GM12878 (cell line): ENCODE results near the gene PGLYRP3. TPM values are rescaled to one million over a fixed set of nuclear protein-coding genes. Genes with fewer than 3 reads are reported as not detected.
A peak's percentile ranks its signal among the peaks of the same experiment; 100 is the strongest.

Experiments
- ATAC-seq: fragments of 200-7000 bp; cut with Tn5 transposase; 3 replicates; pipeline ENCODE4 v1.9.1; 2020; ENCODE audit warnings: mild to moderate bottlenecking, moderate library complexity
- BruUV-seq: library from RNA; stranded (reverse); fragments of 400-500 nt; replicated peaks from 2 replicates; lab custom pipeline; 2021; lab: Mats Ljungman, UMichigan
- CTCF ChIA-PET: fragments of 300-600 bp; sonication (Branson Sonifier 250); formaldehyde crosslinking; extraction: SDS; loops from one replicate; lab custom pipeline; 2021; ENCODE audit warnings: inconsistent platforms; lab: Yijun Ruan, JAX
- POLR2A ChIA-PET: fragments of 350-600 bp; formaldehyde crosslinking; extraction: SDS; loops from one replicate; lab custom pipeline; 2021; ENCODE audit warnings: inconsistent platforms; lab: Charles Lee
- RAD21 ChIA-PET: fragments of 300-600 bp; sonication (Branson Sonifier 250); formaldehyde crosslinking; loops from one replicate; lab custom pipeline; 2023; ENCODE audit warnings: antibody characterized with exemption; ENCODE audit not compliant: unreplicated experiment; lab: Charles Lee
- SMC1A ChIA-PET: fragments of 300-600 bp; sonication (Branson Sonifier 250); formaldehyde crosslinking; loops from one replicate; lab custom pipeline; 2023; ENCODE audit not compliant: unreplicated experiment, uncharacterized antibody; lab: Charles Lee
- DNase-seq: peaks from one replicate; pipeline ENCODE4 v3.0.0-alpha.2; 2011; ENCODE audit warnings: low read depth, low spot score
- FAIRE-seq: peaks from 3 replicates; lab custom pipeline; 2011; peaks lifted over from hg19 to GRCh38; lab: Jason Lieb, UNC
- H2AFZ ChIP-seq: 2 replicates; pipeline ENCODE4 v1.6.0; 2011; ENCODE audit warnings: low read depth, low read length, control low read depth; ENCODE audit not compliant: control insufficient read depth
- H3K27ac ChIP-seq: 2 replicates; pipeline ENCODE4 v1.5.1; 2011; ENCODE audit warnings: control low read depth; ENCODE audit not compliant: control insufficient read depth, insufficient read depth
- H3K27me3 ChIP-seq, 2 experiments: replicated peaks in 1 of 2; 2 replicates each; pipeline versions ENCODE4 v1.6.0 to v1.6.1; 2011; ENCODE audit warnings: low read length in 1 of 2; ENCODE audit not compliant: control insufficient read depth in 2 of 2, insufficient read depth in 2 of 2
- H3K36me3 ChIP-seq, 2 experiments: 2 replicates each; pipeline ENCODE4 v1.5.1; 2011; ENCODE audit warnings: low read length in 1 of 2; ENCODE audit not compliant: control insufficient read depth in 2 of 2, insufficient read depth in 2 of 2
- H3K4me1 ChIP-seq: 2 replicates; pipeline ENCODE4 v1.6.1; 2011; ENCODE audit warnings: mild to moderate bottlenecking, low read length, moderate library complexity, mixed read lengths; ENCODE audit not compliant: control insufficient read depth, insufficient read depth
- H3K4me2 ChIP-seq: 2 replicates; pipeline ENCODE4 v1.6.0; 2011; ENCODE audit warnings: control low read depth; ENCODE audit not compliant: control insufficient read depth, insufficient read depth
- H3K4me3 ChIP-seq: fragments of 200-600 bp; sonication (generic); 2 replicates; pipeline ENCODE4 v1.5.1; 2016
- H3K79me2 ChIP-seq: 2 replicates; pipeline ENCODE4 v1.6.0; 2011; ENCODE audit warnings: low read length; ENCODE audit not compliant: control insufficient read depth, insufficient read depth
- H3K9ac ChIP-seq: 2 replicates; pipeline ENCODE4 v1.8.0; 2011; ENCODE audit warnings: low read length, control low read depth, mixed read lengths; ENCODE audit not compliant: control insufficient read depth, insufficient read depth
- H3K9me3 ChIP-seq: replicated peaks from 3 replicates; pipeline ENCODE4 v1.5.1; 2011; ENCODE audit warnings: mild to moderate bottlenecking, low read length; ENCODE audit not compliant: control insufficient read depth, insufficient read depth
- H4K20me1 ChIP-seq: 2 replicates; pipeline ENCODE4 v1.6.0; 2011; ENCODE audit not compliant: control insufficient read depth, insufficient read depth
- CBX3 ChIP-seq: fragments of 200-600 bp; sonication (generic); IDR thresholded peaks from 2 replicates; pipeline ENCODE4 v1.6.1; 2016; ENCODE audit warnings: low read depth, borderline replicate concordance
- CHD2 ChIP-seq: IDR thresholded peaks from 2 replicates; pipeline ENCODE4 v1.6.1; 2011; ENCODE audit warnings: low read depth, low read length, improper control_type of control experiment, borderline replicate concordance
- ETV6 ChIP-seq, 2 experiments: fragments of 450-650 bp in 1 of 2; IDR thresholded peaks in 1 of 2; conservative IDR thresholded peaks in 1 of 2; 2 replicates each; pipeline ENCODE4 v1.6.1; 2014; ENCODE audit warnings: antibody characterized with exemption in 1 of 2, borderline replicate concordance in 1 of 2, low read depth in 1 of 2, mild to moderate bottlenecking in 1 of 2, moderate library complexity in 1 of 2
- IKZF1 ChIP-seq: fragments of 450-650 bp; conservative IDR thresholded peaks from 2 replicates; pipeline ENCODE4 v1.6.1; 2017; ENCODE audit warnings: antibody characterized with exemption, mild to moderate bottlenecking
- KLF5 ChIP-seq: fragments of 450-650 bp; IDR thresholded peaks from 2 replicates; pipeline ENCODE4 v1.6.1; 2014; ENCODE audit warnings: mild to moderate bottlenecking; ENCODE audit not compliant: partially characterized antibody
- NFYA ChIP-seq: IDR thresholded peaks from 2 replicates; pipeline ENCODE4 v1.6.1; 2011; ENCODE audit warnings: low read depth, mild to moderate bottlenecking, low read length, improper control_type of control experiment, borderline replicate concordance
- SMARCA5 ChIP-seq: fragments of 450-650 bp; IDR thresholded peaks from 2 replicates; pipeline ENCODE4 v1.6.1; 2017; ENCODE audit warnings: mild to moderate bottlenecking
- SREBF1 ChIP-seq: IDR thresholded peaks from 2 replicates; pipeline ENCODE4 v1.6.1; 2012; ENCODE audit warnings: mild to moderate bottlenecking, low read length
- TBL1XR1 ChIP-seq: IDR thresholded peaks from 2 replicates; pipeline ENCODE4 v1.6.1; 2012; ENCODE audit warnings: low read depth, low read length, improper control_type of control experiment
- ZNF687 ChIP-seq: fragments of 450-650 bp; IDR thresholded peaks from 2 replicates; pipeline ENCODE4 v1.6.1; 2017; ENCODE audit warnings: mild to moderate bottlenecking, moderate library complexity
- WGBS: methylation state at CpG from one replicate; pipeline ENCODE4 v1.1.6; 2016; ENCODE audit warnings: low lambda C conversion rate; ENCODE audit not compliant: insufficient replicate concordance, insufficient coverage; ENCODE audit errors: missing lambda C conversion rate; 5-methylcytosine and 5-hydroxymethylcytosine counted together
- in situ Hi-C: fragments of 300-500 bp; cut with MboI; formaldehyde crosslinking; loops from 9 replicates; pipeline ENCODE4 v1.14.3; 2018; ENCODE audit warnings: mixed read lengths
- intact Hi-C: fragments of 100-400 bp; cut with micrococcal nuclease; formaldehyde crosslinking; loops from one replicate; pipeline ENCODE4 v1.14.2; 2022; ENCODE audit not compliant: unreplicated experiment
- polyA plus RNA-seq, 11 experiments: library from polyadenylated mRNA; depleted of rRNA in 4 of 11; unstranded in 6 of 11; stranded (reverse) in 5 of 11; fragments of >200 nt; fragmentation: Nextera tagmentation in 4 of 11; fragmentation: Illumina TruSeq in 1 of 11; extraction: Ambion mirVana in 4 of 11; extraction: Trizol in 1 of 11; gene quantifications; 1 replicate in 1 of 11; 2 replicates in 10 of 11; pipeline versions ENCODE4 v1.2.1 to v1.2.3, GENCODE V29; 2011 to 2016; ENCODE audit warnings: inconsistent platforms in 2 of 11, missing spikeins in 2 of 11, low read depth in 1 of 11
- total RNA-seq, 4 experiments: library from RNA; depleted of rRNA in 3 of 4; stranded (reverse); fragments of >200 nt in 3 of 4; fragmentation: Illumina TruSeq in 1 of 4; extraction: Trizol in 1 of 4; gene quantifications; 2 replicates each; pipeline versions ENCODE4 v1.2.1 to v1.2.3, GENCODE V29; 2013 to 2021
- TF ChIP-seq, protein P1 (sequence below): fragments of 450-650 bp; IDR thresholded peaks from 2 replicates; pipeline ENCODE4 v1.6.1; 2016; ENCODE audit warnings: mild to moderate bottlenecking

The PGLYRP3 gene
- total and polyA plus RNA-seq, 10 of the 15 experiments (the other 5 are each of a cell fraction or from before 2014, with no cell fraction given): 0.10 to 0.49 (median 0.18) TPM; not detected in 7

DNA sequence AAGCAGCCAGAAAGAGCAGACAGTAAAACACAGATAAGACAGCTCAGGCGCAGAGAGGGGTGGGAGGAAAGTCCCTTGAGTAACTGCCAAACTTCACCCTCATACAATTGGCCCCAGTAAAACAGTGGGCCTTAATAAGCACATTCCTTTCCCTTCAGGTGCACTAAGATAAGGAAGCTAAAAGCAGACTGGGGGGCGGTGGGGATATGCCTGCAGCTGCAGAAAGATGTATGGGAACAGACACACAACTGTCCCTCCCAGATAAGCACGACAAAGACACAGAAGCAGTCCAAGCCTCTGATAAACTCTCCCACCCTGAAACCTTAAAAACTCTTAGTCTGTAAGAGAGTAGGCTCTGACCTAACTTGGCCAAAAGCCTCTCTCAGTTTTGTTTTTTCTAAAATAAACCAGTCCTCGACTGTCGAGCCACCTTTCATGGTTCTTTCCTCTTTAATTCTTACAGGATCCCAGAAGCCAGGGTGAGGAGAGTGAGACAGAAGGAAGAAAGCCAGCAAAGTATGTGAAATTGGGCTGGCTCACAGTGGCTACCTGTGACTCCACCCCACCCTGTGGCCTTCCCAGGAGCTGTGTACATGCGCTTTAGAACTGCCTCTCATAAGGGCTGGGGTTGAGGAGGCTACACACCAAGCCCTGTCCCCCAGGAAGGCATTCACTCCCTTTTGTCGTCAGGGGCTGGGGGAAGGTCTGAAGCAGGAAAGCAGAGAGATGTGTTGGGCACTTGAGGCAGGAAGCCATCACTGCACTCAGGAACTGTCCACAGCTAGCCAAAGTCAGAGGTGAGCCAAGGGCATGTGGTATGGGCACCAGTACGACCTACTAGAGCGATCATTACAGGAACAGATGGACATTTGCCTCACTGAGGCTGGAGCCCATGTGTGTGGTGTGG, 31.3 kb upstream of the PGLYRP3 start (continued):
- TF ChIP-seq TBL1XR1 (no peak), KLF5 (no peak)

DNA sequence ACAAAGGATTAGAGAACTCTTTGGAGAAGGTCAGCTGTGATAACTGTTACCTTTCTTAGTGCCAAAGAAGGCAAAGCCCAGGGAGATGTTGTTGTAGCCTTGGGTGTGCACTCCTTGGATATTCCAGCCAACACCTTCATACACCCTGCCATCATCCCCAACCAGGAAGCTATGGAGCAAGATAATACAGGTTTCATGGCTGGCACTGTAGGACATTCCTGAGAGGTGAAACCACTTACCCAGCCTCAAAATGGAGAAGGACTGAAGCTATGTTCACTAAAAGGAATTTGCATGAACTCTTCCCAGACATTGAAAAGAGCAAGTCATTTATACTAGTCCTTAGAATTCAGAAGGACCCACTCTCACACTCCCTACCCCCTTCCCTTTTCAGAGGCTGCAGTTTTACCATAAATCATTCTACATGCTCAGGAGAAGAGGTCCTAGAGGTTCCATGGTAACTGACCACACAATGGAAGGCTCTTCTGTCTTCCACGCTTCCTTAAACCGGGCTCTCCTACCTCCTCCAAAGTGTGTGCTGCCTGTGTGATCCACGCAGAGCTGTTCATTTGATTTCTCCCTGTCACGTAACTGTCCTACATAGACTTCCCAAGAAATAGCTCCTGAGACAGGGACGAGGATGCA, 30.4 kb upstream of the PGLYRP3 start:
- Histone ChIP-seq H3K9me3 (no peaks in the 10 kb centered on the region), H4K20me1 (no peaks in the 10 kb centered on the region), H3K79me2 (peaks cover 17% of the 10 kb centered on the region), H3K4me2 (peak overlapping the region; percentile 77), H3K9ac (peak overlapping the region; percentile 70), H2AFZ (peak overlapping the region; percentile 15), H3K4me3 (peak overlapping the region; percentile 55; the same call in 1 of the 2 replicates), H3K36me3 (no peaks in the 10 kb centered on the region), H3K27me3 (no peaks in the 10 kb centered on the region), H3K27ac (peak overlapping the region; percentile 86), H3K4me1 (peaks cover 30% of the 10 kb centered on the region)
- ChIA-PET POLR2A (interaction anchor here (0.6 to 1.9 kb wide), 9 partner anchors 8 to 1429 kb away, joined by 3 to 7 read pairs (median 4); partner anchors contain the start of genes CHTOP and S100A2), SMC1A (interaction anchor here (0.5 to 4.9 kb wide), 20 partner anchors 8 to 881 kb away, joined by 3 to 27 read pairs (median 4); partner anchors contain the start of gene PGLYRP3), RAD21 (interaction anchor here (0.6 to 4.0 kb wide), 12 partner anchors 10 to 389 kb away, joined by 3 to 26 read pairs (median 4); partner anchors contain the start of gene PGLYRP3), CTCF (interaction anchor here (0.5 to 5.8 kb wide), 17 partner anchors 10 to 643 kb away, joined by 3 to 54 read pairs (median 5); partner anchors contain the start of genes PGLYRP3, RAB13 and S100A9)
- no peak for ATAC-seq
- in situ Hi-C loops (no loop called here), intact Hi-C loops (loop anchor here (5.0 kb wide), 1 partner anchor 81 kb away; no protein-coding TSS in a partner anchor)
- no peak for DNase-seq
- no peak for FAIRE-seq
- TSS peak; percentile 77 for BruUV-seq
- 16% methylated on average over 5 of the region's 5 CpGs for WGBS
- TF ChIP-seq, protein P1, sequence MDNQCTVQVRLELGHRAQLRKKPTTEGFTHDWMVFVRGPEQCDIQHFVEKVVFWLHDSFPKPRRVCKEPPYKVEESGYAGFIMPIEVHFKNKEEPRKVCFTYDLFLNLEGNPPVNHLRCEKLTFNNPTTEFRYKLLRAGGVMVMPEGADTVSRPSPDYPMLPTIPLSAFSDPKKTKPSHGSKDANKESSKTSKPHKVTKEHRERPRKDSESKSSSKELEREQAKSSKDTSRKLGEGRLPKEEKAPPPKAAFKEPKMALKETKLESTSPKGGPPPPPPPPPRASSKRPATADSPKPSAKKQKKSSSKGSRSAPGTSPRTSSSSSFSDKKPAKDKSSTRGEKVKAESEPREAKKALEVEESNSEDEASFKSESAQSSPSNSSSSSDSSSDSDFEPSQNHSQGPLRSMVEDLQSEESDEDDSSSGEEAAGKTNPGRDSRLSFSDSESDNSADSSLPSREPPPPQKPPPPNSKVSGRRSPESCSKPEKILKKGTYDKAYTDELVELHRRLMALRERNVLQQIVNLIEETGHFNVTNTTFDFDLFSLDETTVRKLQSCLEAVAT: 0 out of 2 replicates have a peak, but pooled peaks have one; percentile 26
- no peak for TF ChIP-seq ETV6 (conservative IDR thresholded peaks at IDR 0.05 in 1 of 2, IDR thresholded peaks at IDR 0.05 in 1 of 2; ENCODE audit: borderline replicate concordance in 1 of 2, low read depth in 1 of 2)
- no peak for TF ChIP-seq NFYA
- 0 out of 2 replicates have a peak, but pooled peaks have one; percentile 6 for TF ChIP-seq ZNF687
- 0 out of 2 replicates have a peak, but pooled peaks have one; percentile 5 for TF ChIP-seq IKZF1
- no peak for TF ChIP-seq CBX3
- no peak for TF ChIP-seq SMARCA5
- no peak for TF ChIP-seq CHD2
- no peak for TF ChIP-seq SREBF1
